Tibial nerve (tissue), 4 donors: ENCODE measurements around the gene STAT3. TPM values are rescaled to one million over a fixed set of nuclear protein-coding genes. Genes with fewer than 3 reads are reported as not detected.

Source experiments
- total RNA-seq, 4 donors: library from RNA; depleted of rRNA; stranded (reverse); fragments of >200 nt; gene quantifications; one replicate each; pipeline ENCODE4 v1.1.0, GENCODE V29; 2016

Gene STAT3
- total RNA-seq, 4 donors from 2014 or later = 133 to 322 (median 188) TPM

Other genes starting within 250 kb of the STAT3 start
- gene RAB5C, start 233.5 kb downstream of the STAT3 start, total RNA-seq = 100 to 1,000 TPM in 3 of 4 donors, 10 to 100 TPM in 1; 94.8 to 137 (median 117) TPM
- gene KCNH4, start 207.3 kb downstream of the STAT3 start, total RNA-seq = under 1 TPM in 1 of 4 donors, not detected in 3; 0.30 TPM
- gene HCRT, start 203.0 kb downstream of the STAT3 start, total RNA-seq = not detected
- 10 to 100 TPM; 36.4 to 77.9 (median 40.7) TPM for gene GHDC, start 193.9 kb downstream of the STAT3 start, total RNA-seq
- 100 to 1,000 TPM in 3 of 4 donors, 10 to 100 TPM in 1; 96.8 to 117 (median 104) TPM for gene STAT5B, start 112.1 kb downstream of the STAT3 start, total RNA-seq
- gene STAT5A, start 99.9 kb downstream of the STAT3 start, total RNA-seq = 100 to 1,000 TPM in 3 of 4 donors, 10 to 100 TPM in 1; 95.2 to 150 (median 127) TPM
- 100 to 1,000 TPM; 441 to 784 (median 706) TPM for gene CAVIN1, start 34.8 kb upstream of the STAT3 start, total RNA-seq
- 100 to 1,000 TPM in 1 of 4 donors, 10 to 100 TPM in 3; 81.6 to 126 (median 96.6) TPM for gene ATP6V0A1, start 70.4 kb upstream of the STAT3 start, total RNA-seq
- 100 to 1,000 TPM in 1 of 4 donors, 10 to 100 TPM in 3; 52.3 to 115 (median 67.3) TPM for gene NAGLU, start 147.8 kb upstream of the STAT3 start, total RNA-seq
- gene HSD17B1, start 164.5 kb upstream of the STAT3 start, total RNA-seq = 1 to 10 TPM in 3 of 4 donors, under 1 TPM in 1; 0.78 to 4.4 (median 3.7) TPM
- gene COASY, start 173.7 kb upstream of the STAT3 start, total RNA-seq = 10 to 100 TPM; 22.9 to 33.9 (median 25.5) TPM
- 10 to 100 TPM; 31.8 to 44.4 (median 39.1) TPM for gene MLX, start 178.7 kb upstream of the STAT3 start, total RNA-seq
- gene PSMC3IP, start 189.3 kb upstream of the STAT3 start, total RNA-seq = 1 to 10 TPM; 4.9 to 9.0 (median 7.4) TPM
- 10 to 100 TPM; 43.1 to 61.8 (median 57.7) TPM for gene RETREG3, start 220.9 kb upstream of the STAT3 start, total RNA-seq
- gene TUBG1, start 221.2 kb upstream of the STAT3 start, total RNA-seq = 10 to 100 TPM; 15.3 to 45.6 (median 21.6) TPM